Measurements from ENCODE around the gene PITPNC1.
"Not testable (repeated sequence)": the region's sequence is repeated elsewhere in the genome, so short reads cannot be mapped to it uniquely, and the experiment has no call there.

The PITPNC1 gene

DNA sequence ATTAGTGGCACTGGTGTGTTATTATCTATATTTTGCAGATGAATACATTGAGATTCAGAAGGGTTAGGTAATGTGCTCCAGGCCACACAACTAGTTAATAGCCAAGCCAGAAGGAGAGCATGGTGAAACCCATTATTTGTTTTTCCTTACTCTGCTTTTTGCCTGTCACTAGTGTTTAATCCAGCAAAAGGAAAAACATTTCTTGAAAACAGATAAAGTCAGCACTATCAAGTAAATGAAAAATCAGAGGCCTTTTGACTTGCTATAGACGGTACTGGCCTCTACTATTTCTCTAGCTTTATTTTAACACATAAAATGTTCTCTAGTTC, 4.8 kb downstream of the PITPNC1 start:
- CTCF ChIA-PET, result interaction anchor here (1.0 to 2.1 kb wide), 2 partner anchors 94 to 248 kb away, joined by 3 to 5 read pairs; no protein-coding TSS in a partner anchor
- POLR2A ChIA-PET, result no interaction called here

DNA sequence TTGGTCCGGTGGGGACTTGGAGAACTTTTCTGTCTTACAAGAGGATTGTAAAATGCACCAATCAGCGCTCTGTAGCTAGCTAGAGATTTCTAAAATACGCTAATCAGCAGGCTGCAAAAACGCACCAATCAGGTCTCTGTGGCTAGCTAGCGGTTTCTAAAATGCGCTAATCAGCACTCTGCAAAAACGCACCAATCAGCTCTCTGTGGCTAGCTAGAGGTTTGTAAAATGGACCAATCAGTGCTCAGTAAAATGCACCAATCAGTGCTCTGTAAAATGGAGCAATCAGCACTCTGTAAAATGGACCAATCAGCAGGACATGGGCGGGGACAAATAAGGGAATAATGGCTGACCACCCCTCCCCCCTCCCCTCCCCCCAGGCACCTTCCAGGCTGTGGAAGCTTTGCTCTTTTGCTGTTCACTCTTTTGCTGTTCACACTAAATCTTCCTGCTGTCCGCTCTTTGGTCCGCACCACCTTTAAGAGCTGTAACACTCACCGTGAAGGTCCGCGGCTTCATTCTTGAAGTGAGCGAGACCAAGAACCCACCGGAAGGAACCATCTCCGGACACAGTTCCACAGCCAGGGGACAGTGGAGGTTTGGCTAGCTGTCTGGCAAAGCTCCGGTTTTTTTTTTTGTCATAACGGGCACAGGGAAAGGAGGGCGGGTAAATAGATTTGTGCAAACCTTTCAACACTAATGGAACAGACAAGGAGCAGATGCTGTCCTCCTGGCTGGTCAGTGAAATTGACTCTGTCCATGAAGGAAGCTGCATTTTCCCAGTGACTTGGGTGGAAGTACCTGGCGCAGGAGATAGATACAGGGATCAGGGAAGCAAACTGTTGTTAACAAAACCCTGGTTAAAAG, 8.3 kb downstream of the PITPNC1 start:
- DNase-seq (ENCODE audit: low read depth, low spot score), result no peak
- ChIA-PET POLR2A (no interaction called here), CTCF (interaction anchor here (0.7 to 7.8 kb wide), 13 partner anchors 8 to 305 kb away, joined by 3 to 92 read pairs (median 4); partner anchors contain the start of gene PITPNC1)
- no peak overlapping the region for H3K4me3 ChIP-seq (ENCODE audit: low read depth, low read length)
- TF ChIP-seq, protein P1, sequence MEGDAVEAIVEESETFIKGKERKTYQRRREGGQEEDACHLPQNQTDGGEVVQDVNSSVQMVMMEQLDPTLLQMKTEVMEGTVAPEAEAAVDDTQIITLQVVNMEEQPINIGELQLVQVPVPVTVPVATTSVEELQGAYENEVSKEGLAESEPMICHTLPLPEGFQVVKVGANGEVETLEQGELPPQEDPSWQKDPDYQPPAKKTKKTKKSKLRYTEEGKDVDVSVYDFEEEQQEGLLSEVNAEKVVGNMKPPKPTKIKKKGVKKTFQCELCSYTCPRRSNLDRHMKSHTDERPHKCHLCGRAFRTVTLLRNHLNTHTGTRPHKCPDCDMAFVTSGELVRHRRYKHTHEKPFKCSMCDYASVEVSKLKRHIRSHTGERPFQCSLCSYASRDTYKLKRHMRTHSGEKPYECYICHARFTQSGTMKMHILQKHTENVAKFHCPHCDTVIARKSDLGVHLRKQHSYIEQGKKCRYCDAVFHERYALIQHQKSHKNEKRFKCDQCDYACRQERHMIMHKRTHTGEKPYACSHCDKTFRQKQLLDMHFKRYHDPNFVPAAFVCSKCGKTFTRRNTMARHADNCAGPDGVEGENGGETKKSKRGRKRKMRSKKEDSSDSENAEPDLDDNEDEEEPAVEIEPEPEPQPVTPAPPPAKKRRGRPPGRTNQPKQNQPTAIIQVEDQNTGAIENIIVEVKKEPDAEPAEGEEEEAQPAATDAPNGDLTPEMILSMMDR (IDR thresholded peaks at IDR 0.05; ENCODE audit: insufficient read depth, low read length, missing control alignments), result no peak

More for the DNA sequence above, 4.8 kb downstream of the PITPNC1 start:
- no peak for DNase-seq (ENCODE audit: low read depth, low spot score)
- TF ChIP-seq, protein P1 (IDR thresholded peaks at IDR 0.05; ENCODE audit: insufficient read depth, low read length, missing control alignments), result no peak
- no peak overlapping the region for H3K4me3 ChIP-seq (ENCODE audit: low read depth, low read length)

DNA sequence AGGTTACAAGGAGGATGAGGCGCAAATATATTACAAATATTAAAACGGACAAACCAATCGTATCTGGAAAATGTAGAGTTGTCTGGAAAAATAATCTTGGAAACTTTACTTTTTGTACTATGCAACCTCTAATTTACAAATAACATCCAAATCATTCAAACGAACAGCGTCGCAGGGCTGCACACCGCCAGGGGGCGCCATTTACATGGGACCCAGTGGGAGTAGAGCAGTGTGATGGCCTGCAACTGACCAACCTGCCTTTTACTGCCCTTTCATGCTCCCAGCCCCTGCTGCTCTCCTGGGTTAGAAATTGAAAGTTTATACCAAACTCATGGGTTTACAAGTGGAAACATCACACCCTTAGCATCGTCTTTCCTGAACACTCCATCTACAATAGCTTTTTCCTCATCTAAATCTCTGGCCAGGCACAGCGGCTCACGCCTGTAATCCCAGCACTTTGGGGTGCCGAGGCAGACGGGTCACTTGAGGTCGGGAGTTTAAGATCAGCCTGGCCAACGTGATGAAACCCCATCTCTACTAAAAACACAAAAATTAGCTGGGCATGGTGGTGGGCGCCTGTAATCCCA, 10.0 kb downstream of the PITPNC1 start:
- DNase-seq (ENCODE audit: low read depth, low spot score), result no peak
- TF ChIP-seq, protein P1 (IDR thresholded peaks at IDR 0.05; ENCODE audit: insufficient read depth, low read length, missing control alignments), result peak; percentile 74
- ChIA-PET CTCF (interaction anchor here (0.8 to 7.8 kb wide), 23 partner anchors 9 to 300 kb away, joined by 3 to 92 read pairs (median 5); partner anchors contain the start of gene PITPNC1), POLR2A (no interaction called here)
- H3K4me3 ChIP-seq (ENCODE audit: low read depth, low read length), result no peak overlapping the region

DNA sequence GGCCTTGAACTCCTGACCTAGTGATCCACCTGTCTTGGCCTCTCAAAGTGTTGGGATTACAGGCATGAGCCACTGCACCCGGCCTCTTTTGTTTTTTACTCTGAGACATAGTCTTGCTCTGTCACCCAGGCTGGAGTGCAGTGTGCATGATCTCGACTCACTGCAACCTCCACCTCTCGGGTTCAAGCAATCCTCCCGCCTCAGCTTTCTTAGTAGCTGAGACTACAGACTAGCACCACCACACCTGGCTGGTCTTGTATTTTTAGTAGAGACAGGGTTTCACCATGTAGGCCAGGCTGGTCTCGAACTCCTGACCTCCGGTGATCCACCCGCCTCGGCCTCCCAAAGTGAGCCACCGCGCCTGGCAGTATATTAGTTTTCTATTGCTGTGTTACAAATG, 11.5 kb downstream of the PITPNC1 start:
- not testable (repeated sequence) for DNase-seq (ENCODE audit: low read depth, low spot score); H3K4me3 ChIP-seq (ENCODE audit: low read depth, low read length)
- ChIA-PET POLR2A (interaction anchor here (1.7 kb wide), 1 partner anchor 53 kb away, joined by 3 read pairs; no protein-coding TSS in a partner anchor), CTCF (interaction anchor here (0.6 to 7.8 kb wide), 10 partner anchors 11 to 300 kb away, joined by 3 to 92 read pairs (median 6); partner anchors contain the start of gene PITPNC1)

DNA sequence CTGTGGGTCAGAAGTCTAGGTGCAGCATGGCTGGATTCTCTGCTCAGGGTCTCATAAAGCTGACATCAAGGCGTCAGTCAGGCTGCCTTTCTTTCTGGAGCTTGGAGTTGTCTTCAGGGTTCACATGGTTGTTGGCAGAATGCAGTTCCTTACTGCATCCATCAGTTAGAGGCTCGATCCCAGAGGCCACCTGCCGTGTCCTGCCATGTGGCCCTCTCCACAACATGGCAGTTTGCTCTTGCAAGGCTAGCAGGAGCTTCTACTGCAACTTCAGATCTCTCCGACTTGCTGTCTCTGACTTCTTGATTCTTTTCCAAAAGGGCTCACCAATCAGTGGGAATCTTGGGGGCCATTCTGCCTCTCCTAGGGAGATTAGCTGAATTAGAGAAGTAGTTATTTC, 11.9 kb downstream of the PITPNC1 start:
- ChIA-PET POLR2A (interaction anchor here (1.7 kb wide), 1 partner anchor 52 kb away, joined by 3 read pairs; no protein-coding TSS in a partner anchor), CTCF (interaction anchor here (0.6 to 7.8 kb wide), 8 partner anchors 11 to 436 kb away, joined by 3 to 92 read pairs (median 3); partner anchors contain the start of gene PITPNC1)
- TF ChIP-seq, protein P1 (IDR thresholded peaks at IDR 0.05; ENCODE audit: insufficient read depth, low read length, missing control alignments), result no peak
- DNase-seq (ENCODE audit: low read depth, low spot score), result no peak
- H3K4me3 ChIP-seq (ENCODE audit: low read depth, low read length), result no peak overlapping the region

DNA sequence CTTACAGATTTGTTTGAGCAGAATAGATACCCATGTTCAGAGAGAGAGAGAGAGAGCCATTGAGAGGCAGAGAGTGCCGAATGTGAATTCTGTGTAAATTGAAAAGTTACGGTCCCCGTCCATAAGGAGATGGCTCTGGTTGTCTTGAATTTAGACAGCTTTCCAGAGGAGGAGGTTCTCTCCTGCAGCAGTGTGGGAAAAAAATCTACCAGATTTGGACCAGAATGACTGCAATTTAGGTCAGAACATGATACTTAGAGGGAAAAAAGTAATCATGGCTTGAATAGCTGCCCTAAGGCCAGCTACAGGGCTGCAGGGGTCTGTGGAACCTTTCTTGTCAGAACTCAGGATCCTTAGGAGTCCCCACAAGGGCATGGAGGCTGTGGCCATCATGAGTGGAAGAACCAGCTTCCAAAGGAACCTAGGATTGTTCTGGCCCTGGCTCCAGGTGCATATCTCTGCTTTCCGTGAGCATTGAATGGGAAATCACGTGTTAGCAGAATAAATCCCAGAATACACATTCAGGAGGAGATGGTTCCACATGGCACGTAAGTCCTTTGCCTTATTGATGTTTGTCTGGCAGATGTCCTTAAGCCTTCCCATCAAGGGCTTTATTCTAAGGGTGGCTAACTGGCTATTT, 13.0 kb downstream of the PITPNC1 start:
- ChIA-PET POLR2A (interaction anchor here (1.7 kb wide), 1 partner anchor 51 kb away, joined by 3 read pairs; no protein-coding TSS in a partner anchor), CTCF (interaction anchor here (1.0 to 7.8 kb wide), 6 partner anchors 12 to 244 kb away, joined by 3 to 92 read pairs (median 5); partner anchors contain the start of gene PITPNC1)
- TF ChIP-seq, protein P1 (IDR thresholded peaks at IDR 0.05; ENCODE audit: insufficient read depth, low read length, missing control alignments), result no peak
- no peak for DNase-seq (ENCODE audit: low read depth, low spot score)
- no peak overlapping the region for H3K4me3 ChIP-seq (ENCODE audit: low read depth, low read length)
